DND-41 (cell line): ENCODE results near the gene IMPDH1.

Source experiments
- EZH2 ChIP-seq: IDR thresholded peaks from 3 replicates; pipeline ENCODE4 v1.6.1; 2012; ENCODE audit warnings: borderline replicate concordance, low read depth, mild to moderate bottlenecking, moderate library complexity, low read length, inconsistent platforms; ENCODE audit not compliant: severe bottlenecking
- TF ChIP-seq, protein P1 (sequence below): IDR thresholded peaks from 2 replicates; pipeline ENCODE4 v1.5.1; 2012; ENCODE audit warnings: borderline replicate concordance, low read length, moderate library complexity, mild to moderate bottlenecking; ENCODE audit not compliant: poor library complexity, severe bottlenecking; ENCODE audit errors: extremely low read depth

DNA sequence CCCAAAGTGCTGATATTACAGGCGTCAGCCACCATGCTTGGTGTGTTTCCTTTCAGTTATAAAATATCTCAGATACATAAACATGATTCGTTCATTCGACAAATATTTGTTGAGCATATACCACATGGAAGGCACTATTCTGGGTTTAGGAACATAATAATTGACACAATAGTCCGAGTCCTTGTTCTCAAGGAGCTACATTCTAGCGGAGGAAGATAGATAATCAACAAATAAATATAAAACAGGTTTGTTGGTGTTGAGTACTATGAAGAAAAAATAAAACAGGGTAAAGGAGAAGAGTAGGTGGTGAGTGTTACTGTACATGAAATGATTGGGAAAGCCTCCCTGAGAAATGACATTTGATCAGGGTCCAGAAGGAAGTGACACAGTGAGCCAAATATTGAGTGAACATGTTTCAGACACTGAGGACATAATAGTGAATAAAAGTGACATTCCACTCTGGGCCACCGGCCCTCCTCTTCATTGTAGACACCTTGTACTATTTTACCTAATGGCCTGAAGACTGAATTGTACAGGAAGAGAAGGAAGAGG lies 39.0 kb upstream of the IMPDH1 start:
- no peak for TF ChIP-seq EZH2
- TF ChIP-seq, protein P1, sequence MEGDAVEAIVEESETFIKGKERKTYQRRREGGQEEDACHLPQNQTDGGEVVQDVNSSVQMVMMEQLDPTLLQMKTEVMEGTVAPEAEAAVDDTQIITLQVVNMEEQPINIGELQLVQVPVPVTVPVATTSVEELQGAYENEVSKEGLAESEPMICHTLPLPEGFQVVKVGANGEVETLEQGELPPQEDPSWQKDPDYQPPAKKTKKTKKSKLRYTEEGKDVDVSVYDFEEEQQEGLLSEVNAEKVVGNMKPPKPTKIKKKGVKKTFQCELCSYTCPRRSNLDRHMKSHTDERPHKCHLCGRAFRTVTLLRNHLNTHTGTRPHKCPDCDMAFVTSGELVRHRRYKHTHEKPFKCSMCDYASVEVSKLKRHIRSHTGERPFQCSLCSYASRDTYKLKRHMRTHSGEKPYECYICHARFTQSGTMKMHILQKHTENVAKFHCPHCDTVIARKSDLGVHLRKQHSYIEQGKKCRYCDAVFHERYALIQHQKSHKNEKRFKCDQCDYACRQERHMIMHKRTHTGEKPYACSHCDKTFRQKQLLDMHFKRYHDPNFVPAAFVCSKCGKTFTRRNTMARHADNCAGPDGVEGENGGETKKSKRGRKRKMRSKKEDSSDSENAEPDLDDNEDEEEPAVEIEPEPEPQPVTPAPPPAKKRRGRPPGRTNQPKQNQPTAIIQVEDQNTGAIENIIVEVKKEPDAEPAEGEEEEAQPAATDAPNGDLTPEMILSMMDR, result no peak
